ENCODE measurements around the gene GLB1L2.

Gene GLB1L2

GRCh38 chr11:134349109-134349801 is 17.5 kb downstream of the GLB1L2 start:
- FAIRE-seq: no peak

GRCh38 chr11:134349802-134350355 is 18.1 kb downstream of the GLB1L2 start:
- no peak for FAIRE-seq

GRCh38 chr11:134350381-134350780 is 18.6 kb downstream of the GLB1L2 start:
- FAIRE-seq: no peak

- no peak for FAIRE-seq
These were observed 20.3 kb downstream of the GLB1L2 start for GRCh38 chr11:134352111-134352510.

- FAIRE-seq: no peak
These were observed 23.3 kb downstream of the GLB1L2 start for GRCh38 chr11:134355136-134355535.

- FAIRE-seq: no peak
These were observed 23.9 kb downstream of the GLB1L2 start for GRCh38 chr11:134355656-134356055.

GRCh38 chr11:134356656-134357544 is 25.1 kb downstream of the GLB1L2 start:
- FAIRE-seq: no peak

GRCh38 chr11:134357545-134357839 is 25.7 kb downstream of the GLB1L2 start:
- FAIRE-seq: no peak

- no peak for FAIRE-seq
These were observed 26.5 kb downstream of the GLB1L2 start for GRCh38 chr11:134358165-134358855.

GRCh38 chr11:134358856-134359490 is 27.2 kb downstream of the GLB1L2 start:
- no peak for FAIRE-seq

- no peak for FAIRE-seq
These were observed 27.9 kb downstream of the GLB1L2 start for GRCh38 chr11:134359646-134360045.

GRCh38 chr11:134360050-134360835 is 28.5 kb downstream of the GLB1L2 start:
- peak; percentile 15 for FAIRE-seq

- no peak for FAIRE-seq
These were observed 29.9 kb downstream of the GLB1L2 start for GRCh38 chr11:134361661-134362060.

GRCh38 chr11:134362192-134362901 is 30.6 kb downstream of the GLB1L2 start:
- FAIRE-seq: no peak

GRCh38 chr11:134363161-134363560 is 31.4 kb downstream of the GLB1L2 start:
- FAIRE-seq: no peak

- no peak for FAIRE-seq
These were observed 31.8 kb downstream of the GLB1L2 start for GRCh38 chr11:134363592-134363991.

GRCh38 chr11:134364261-134364660 is 32.5 kb downstream of the GLB1L2 start:
- no peak for FAIRE-seq

- no peak for FAIRE-seq
These were observed 33.5 kb downstream of the GLB1L2 start for GRCh38 chr11:134365011-134365925.

GRCh38 chr11:134366254-134366653 is 34.5 kb downstream of the GLB1L2 start:
- FAIRE-seq: no peak

GRCh38 chr11:134367781-134368180 is 36.0 kb downstream of the GLB1L2 start:
- FAIRE-seq: no peak

Measured in G401.6 (cell line).